DMS 273 (cell line): ENCODE measurements around the gene YAE1.

Source experiments
- DNase-seq: peaks from one replicate; lab custom pipeline; 2025; ENCODE audit not compliant: unreplicated experiment; lab: John Stamatoyannopoulos, UW

The YAE1 gene

GRCh38 chr7:39606941-39607340 is 40.7 kb downstream of the YAE1 start:
- no peak for DNase-seq

DNA sequence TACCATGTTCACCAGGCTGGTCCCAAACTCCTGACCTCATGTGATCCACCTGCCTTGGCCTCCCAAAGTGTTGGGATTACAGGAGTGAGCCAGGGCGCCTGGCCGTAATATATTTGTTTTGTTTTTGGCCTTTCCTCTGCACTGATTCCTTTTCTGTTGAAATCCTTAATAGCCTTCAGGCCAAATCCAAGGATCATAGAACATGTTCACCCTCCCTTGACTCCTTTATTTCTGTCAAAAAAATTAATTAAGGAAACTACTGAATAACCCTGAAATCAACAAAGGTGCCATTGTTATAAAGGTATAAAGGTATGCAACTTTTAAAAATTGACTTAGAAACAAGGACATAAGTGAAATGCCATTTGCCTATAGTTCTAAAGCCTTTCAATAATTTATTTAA is 41.7 kb downstream of the YAE1 start:
- DNase-seq: no peak

DNA sequence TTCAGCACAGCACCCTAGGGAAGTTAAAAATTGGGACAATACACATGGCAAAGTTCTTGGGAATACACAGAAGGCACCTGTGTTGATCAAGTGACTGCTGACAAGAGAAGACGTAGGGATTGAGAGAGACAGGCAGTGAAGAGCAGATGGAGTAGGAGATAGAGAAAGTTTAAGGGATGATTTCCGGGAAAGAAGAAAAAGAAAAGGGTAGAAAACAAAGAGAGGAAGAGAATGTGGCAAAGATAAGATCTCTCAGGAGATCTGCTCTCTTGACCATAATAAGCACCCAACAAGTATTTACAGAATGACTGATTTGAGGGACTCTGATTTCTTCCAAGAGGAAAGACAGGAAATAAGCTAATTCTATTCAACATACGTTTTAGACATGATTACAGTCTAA is 42.1 kb downstream of the YAE1 start:
- no peak for DNase-seq

GRCh38 chr7:39609113-39609934 is 43.1 kb downstream of the YAE1 start:
- DNase-seq: no peak

DNA sequence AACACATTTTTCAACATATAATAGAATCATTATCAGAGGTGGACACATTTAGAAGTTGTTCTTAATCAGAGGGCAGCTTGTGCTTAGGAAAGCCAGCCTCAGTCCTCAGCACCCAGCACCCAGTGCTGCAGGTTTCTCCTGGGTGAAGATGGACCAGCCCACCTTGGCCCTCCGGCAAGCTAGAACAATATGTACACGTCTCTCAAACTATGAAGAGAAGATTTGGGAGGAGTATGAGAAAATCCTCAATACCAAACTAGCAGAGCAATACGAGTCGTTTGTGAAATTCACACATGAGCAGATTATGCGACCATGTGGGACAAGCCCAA is 43.7 kb downstream of the YAE1 start:
- no peak for DNase-seq

DNA sequence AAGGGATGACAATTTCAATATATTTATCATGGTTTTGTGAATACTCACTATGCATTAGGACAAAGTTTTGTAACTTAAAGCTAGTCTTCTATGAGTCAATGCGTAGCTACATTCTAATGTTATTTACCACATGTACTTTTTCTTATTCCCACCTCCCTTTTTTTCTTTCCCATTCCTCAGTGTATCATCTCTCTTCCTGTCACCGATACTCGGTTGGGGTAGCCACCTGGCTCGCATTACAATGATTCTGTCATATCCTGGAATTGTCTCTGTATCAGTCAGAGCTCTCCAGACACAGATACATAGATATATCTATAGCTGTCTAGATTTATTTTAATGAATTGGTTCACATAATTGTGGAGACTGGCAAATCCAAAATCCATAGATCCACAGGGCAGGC is 47.4 kb downstream of the YAE1 start:
- no peak for DNase-seq

DNA sequence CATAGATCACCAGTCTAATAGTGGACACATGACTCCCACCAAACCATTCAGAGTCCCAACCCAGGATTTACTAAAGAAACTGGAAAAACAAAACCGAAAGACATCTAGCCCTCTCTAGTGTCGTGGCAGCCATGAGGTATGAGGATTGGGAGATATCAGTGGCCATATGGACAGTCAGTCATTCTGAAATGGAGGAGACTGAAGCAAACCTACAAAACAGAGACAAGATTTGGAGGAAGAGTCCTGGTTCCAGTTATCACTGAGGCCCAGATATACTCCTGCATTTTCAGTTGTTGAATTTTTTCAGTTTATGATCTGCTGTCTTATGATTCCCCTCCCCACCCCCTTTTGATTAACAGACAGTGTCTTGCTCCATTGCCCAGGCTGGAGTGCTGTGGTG is 48.1 kb downstream of the YAE1 start:
- DNase-seq: no peak

DNA sequence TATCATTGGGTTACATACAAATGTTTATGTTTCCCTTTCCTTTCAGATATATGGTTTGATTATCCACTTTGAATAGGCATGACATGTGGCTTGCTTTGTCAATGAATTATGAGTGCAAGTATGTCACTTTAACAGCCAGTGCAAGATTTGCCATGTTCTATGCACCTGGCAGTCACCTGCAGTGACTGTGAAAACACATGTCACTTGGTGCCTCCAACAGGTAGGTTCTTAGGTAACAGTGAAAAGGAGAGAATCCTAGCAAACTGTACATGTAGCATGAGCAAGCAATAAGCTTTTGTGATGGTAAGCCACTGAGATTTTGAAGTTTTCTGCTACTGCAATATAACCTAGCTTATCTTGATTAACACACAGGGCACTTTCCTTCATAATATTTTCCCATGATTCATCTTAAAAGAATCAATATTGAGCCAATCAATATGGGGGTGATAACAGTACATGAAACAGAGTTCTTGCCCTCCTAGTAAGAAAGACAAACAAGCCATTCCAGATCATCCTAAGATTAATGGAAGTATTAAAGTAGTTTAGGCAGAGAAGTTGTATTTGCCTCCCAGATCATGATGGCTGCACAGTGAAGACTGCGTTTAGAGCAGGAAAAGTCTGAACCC is 49.3 kb downstream of the YAE1 start:
- no peak for DNase-seq

GRCh38 chr7:39616138-39616537 is 49.9 kb downstream of the YAE1 start:
- DNase-seq: no peak

- no peak for DNase-seq
Measured at GRCh38 chr7:39617005-39617404, 50.8 kb downstream of the YAE1 start.

DNA sequence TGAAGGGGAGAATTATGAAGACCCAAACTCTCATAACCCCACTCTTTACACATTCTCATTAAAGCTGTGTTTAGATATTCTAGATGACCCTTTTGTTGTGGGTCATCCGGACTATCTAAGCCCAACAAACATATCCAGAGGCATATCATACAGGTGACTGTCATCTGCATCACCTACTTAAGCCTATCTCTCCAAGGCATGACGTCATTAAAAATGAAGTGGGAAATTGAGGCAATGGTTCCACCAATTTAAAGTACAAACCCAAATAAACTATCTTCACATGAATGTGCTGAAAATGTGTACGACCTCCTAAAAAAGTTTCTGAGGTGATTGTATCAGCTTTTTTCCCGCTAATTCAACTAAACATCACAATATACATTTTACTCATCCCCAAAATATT is 52.7 kb downstream of the YAE1 start:
- no peak for DNase-seq

GRCh38 chr7:39620486-39620885 is 54.3 kb downstream of the YAE1 start:
- DNase-seq: no peak

DNA sequence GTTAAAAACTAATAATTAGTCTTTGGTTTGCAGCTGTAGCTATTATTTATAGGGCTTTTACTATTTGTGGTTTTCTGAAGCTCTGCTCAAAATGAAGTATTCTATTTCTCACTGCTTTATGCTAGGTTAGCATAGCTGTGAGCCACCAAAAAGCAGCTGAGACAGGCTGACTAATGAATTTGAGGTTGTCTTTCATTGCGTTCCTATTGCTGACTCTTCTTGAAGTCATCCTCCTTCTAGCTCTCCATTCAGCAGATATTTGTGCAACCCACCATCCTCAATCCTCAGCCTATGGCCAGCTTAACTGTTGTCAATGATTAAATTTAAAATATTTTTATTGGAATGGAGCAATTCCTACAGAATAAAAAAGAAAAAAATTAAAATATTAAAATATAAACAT is 55.1 kb downstream of the YAE1 start:
- DNase-seq: no peak

DNA sequence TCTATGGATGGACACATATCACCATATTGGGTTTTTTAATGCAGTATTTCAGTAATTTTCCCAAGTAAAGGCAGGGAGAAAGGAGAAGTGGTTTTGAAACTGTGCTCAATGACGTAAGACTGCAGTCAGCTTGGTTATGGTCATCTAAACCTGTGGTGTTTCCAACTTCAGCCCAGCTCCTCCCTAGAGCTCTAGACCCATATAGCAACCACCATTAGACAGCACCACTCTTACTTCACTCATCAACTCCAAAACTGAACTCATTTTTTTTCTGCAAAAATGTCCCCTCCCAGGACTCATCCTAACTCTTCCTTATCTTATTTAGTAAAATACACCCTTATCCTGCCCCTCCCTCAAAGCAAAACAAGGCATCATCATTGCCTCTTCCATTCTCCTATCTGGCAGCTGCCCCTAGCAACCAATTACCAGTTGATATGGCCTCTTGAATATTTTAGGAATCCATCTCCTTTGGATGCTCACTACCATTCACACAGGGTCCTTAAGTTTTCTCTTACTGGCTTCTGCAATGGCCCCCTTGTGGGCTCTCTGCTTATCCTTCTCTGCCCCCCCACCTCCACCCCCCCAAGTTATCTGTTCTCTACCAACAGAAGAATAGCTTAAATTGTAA is 55.7 kb downstream of the YAE1 start:
- peak; percentile 59 for DNase-seq
